NCI-H1694 treated with DMSO at 0.1 percent for 48 hours (cell line): ENCODE results near the gene HACD4.

Experiments used
- DNase-seq: peaks from one replicate; lab custom pipeline; 2025; lab: John Stamatoyannopoulos, UW

The HACD4 gene, protein sequence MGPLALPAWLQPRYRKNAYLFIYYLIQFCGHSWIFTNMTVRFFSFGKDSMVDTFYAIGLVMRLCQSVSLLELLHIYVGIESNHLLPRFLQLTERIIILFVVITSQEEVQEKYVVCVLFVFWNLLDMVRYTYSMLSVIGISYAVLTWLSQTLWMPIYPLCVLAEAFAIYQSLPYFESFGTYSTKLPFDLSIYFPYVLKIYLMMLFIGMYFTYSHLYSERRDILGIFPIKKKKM

GRCh38 chr9:21031091-21031807, at the start of gene HACD4:
Gene HACD4, minus strand, starts transcription at chr9:21031640. Its CDS starts 50 bp downstream, at chr9:21031590.
- no peak for DNase-seq

DNA sequence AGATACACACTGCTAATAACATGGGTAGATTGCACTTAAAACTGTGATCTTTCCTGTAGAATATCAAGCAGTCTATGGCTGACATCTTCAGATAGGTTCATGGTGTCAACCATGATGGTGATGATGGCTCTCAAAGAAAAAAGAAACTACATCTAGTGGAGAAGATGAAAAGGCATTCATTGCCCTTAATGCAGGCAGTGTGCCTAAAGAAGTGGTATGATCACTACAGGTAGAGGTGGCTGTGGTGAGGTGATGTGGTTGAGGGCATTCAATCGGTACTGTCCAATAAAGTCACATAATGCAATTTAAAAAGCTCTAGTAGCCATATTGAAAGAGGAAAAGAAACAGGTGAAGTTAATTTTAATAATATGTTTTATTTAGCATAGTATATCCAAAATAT, 49.4 kb upstream of the HACD4 start:
- DNase-seq, result no peak

DNA sequence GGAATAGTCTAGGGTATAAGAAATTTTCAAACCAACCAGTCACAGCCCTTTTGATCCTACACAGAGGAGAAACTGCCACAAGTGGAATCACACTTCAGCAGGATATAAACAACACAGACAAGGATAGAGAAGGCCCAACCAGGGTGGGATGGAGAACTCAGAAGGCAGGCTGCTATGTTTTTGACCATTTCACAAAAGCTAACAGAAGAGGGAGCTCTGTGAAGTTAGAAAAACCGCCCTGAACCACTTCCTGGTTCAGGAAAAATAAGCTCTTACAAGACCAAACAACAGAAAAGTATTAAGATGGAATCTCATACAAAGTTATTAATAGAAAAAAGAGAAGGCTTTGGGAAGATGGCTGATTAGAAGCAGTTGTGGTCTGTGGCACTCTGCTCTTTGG, 47.3 kb upstream of the HACD4 start:
- DNase-seq, result no peak

GRCh38 chr9:21077781-21078180, 46.3 kb upstream of the HACD4 start, which contains the start of gene IFNB1:
Gene IFNB1, minus strand, starts transcription at chr9:21077942. Its CDS starts 73 bp downstream, at chr9:21077869.
- no peak for DNase-seq

DNA sequence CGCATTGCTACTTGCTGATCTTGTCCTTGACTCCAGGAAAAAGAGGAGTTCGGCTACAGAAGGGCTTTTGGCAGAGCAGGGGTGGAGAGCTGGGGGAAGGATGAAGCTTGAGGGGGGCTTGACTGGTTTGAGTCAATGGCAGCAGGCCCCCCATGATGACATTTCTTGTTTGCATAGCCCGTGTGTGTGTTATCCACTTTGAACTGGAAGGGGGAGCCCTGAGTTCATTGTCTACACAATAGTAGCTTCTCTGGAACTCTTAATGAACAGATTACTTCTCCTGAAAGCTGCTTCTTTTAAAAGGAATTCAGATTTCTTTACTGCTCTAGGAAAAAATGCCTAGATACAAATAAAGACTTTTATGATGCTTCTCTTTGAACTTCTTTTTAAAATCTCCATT, 44.0 kb upstream of the HACD4 start:
- DNase-seq, result no peak

DNA sequence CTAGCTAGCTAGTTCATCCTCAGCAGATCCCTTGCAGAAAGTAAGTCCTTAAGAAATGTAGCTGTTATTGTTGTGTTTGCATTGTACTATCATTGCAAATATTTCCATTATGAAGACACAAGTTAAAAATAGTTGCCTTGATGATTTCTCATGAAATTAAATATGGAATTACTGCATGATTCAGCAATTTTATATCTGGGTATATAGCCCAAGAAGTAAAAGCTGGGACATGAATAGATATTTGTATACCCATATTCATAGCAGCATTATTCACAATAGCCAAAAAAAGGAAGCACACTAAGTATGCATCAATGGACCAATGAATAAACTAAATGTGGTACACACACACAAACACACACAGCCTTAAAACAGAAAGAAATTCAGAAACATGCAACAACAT, 39.5 kb upstream of the HACD4 start:
- no peak for DNase-seq

- no peak for DNase-seq
Measured at GRCh38 chr9:21070171-21070571, 38.7 kb upstream of the HACD4 start.

DNA sequence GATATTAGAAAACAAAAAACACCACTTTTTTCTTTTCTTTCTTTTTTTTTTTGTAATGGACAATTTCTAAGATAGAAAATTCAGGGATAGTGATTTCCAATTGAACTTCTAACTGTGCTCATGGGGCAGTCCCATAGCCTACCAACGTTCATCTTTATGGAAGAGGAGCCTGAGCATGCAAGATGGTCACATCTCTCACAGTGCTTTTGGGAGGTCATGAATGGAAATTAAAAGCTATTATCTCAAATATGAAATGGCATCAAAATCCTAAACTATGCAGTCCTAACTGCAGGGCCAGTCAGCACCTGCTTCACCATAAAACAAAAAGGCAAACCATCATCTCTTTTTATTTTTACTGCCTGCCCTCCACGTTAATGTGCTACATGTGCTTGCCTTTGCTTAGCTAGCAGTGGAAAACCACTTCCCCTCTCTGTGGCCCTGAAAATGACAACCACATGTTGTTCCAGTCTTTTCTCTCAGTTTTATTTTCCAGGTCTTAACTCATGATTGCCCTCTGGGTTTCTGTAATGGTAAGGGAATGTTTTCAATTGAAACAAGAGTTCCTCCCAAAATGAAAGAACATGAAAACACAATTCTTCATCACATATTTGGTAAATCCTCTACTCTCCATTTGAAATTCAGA, 29.6 kb upstream of the HACD4 start:
- DNase-seq, result no peak

DNA sequence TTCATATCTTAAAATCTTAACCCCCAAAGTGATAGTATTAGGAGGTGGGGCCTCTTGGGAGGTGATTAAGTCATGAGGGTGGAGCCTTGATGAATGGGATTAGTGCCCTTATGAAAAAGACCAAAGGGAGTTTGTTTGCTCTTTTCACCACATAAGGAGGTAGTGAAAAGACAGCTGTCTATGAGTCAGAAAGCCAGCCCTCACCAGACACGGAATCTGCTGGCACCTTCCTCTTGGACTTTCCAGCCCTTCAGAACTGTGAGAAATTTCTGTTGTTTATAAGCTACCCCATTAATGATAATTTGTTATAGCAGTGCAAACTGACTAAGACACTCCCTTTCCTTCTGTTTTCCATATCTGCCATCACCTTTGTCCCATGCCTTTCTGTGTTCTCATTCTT, 25.5 kb upstream of the HACD4 start:
- no peak for DNase-seq

GRCh38 chr9:21053851-21054250, 22.4 kb upstream of the HACD4 start:
- DNase-seq, result no peak

DNA sequence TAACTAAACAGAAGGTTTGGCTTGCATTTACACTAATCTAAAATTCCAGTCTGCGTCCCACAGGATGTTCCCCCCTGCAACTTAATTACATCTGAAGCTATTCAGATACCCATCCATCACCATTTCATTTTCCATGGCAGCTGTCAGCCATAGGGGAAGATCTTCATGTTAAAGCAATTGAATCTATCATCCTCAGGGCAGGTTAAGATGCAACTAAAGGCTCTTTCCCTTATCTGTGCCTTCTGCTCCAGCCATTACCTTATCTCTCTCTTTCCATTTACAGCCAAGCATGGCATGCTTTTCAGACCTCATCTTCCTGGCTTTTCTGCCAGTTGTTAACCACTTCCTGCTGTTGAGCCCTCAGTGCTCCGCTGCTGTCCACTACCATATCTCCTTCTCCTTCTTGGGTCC, 15.8 kb upstream of the HACD4 start:
- no peak for DNase-seq

- DNase-seq, result no peak
Measured at GRCh38 chr9:21043841-21044240, 12.4 kb upstream of the HACD4 start.

- no peak for DNase-seq
Measured at GRCh38 chr9:21042466-21042865, 11.0 kb upstream of the HACD4 start.

DNA sequence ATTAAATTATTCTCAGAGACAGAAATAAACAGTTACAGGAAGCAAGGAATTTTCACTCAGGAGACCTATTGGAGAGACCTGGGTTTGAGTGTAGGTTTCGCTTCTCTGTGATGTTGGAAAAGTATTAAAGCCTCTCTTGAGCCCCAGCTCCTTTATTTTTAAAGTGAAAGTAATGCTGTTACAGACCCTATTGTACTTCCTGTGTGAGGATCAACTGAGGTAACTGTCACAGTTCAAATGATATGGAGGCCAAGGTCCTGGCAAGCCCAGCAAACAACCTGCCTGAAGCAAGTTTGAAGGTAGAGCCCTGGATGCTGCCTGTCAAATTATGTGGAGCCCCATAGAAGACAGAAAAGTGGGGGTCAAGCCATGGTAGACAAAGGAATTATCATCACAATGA, 7.9 kb upstream of the HACD4 start:
- DNase-seq, result no peak

DNA sequence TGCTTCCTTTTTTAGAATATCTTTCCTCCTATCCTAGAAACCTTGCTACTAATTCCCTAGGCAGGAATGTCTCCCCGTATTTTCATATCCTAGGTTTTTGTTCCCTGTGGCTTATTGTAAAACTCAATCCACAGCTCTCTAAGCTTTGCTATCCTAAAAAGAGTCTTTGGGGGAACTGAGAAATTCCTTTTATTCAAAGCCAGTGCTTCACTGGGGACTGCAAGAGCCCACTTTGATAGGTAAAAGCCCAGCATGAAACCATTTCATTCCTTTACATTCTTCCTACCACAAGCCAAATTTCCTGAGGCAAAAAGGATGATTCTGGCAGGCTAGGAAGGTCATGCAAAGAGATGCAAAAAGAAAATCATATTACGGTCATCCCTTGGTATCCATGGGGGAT, 5.8 kb upstream of the HACD4 start:
- DNase-seq, result no peak

DNA sequence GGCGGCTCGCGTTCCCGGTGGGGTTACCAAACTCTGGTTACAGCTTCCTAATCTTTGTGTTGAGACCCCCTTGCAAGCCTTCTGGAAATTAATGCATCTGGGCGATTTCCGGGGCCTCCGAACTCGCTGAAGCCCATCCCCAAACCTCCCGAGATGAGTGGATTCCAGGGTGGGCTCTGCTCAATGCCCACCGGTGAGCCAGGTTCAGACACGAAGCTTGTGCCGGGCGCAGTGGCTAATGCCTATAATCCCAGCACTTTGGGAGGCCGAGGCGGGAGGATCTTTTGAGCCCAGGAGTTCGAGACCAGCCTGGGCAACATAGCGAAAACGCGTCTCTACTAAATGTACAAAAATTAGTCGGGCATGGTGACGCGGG, 356 bp upstream of the HACD4 start:
- DNase-seq, result no peak

DNA sequence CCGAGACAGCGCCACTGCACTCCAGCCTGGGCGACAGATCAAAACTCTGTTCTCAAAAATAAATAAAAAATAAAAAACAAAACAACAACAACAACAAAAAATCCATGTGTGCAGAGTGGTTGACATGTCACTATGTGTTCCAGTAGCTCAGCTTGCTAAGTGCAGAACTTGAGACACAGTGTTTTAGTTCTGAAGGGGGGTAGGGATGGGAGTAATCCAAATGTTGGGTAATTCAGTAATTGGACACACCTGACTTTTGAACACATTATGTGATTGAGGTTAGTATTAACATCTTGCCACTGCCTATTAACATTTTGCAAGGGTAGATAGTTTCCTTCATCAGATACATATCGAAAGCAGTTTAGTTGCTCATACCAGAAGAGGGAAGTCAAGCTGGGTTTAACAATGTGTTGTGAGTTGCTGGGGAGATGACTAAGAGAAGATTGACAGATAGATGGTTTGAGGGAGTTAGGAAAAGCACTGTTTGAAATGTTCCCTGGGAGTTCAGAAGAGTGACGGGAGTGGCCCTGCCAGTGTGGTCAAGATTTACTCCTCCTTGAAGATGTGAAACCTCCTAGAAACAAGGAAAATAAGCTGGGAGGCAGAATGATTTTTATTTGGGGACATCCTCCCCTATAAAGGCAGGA, 928 bp downstream of the HACD4 start:
- DNase-seq, result no peak

GRCh38 chr9:21029661-21030060, 1.8 kb downstream of the HACD4 start:
- DNase-seq, result no peak

- DNase-seq, result no peak
Measured at GRCh38 chr9:21028466-21028865, 3.0 kb downstream of the HACD4 start.

DNA sequence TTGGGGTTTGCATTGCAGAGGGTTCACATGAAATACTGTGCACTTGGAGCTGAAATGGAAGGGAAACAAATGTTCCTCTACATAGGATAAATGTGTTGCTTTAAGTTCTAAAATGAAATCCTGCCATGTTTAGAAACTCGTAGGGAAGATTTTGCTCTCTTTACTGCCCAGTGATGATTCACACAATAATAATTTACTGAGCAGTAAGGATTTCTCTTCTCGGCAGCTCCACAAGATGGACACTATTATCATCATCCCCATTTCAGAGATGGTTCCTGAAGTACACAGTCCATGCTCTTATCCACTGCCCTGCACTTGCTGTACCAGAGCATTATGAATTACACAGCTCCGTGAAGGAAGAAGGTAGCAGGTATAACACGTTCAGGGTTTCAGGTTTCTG, 4.1 kb downstream of the HACD4 start:
- DNase-seq, result no peak

- no peak for DNase-seq
Measured at GRCh38 chr9:21023861-21024260, 7.6 kb downstream of the HACD4 start.

DNA sequence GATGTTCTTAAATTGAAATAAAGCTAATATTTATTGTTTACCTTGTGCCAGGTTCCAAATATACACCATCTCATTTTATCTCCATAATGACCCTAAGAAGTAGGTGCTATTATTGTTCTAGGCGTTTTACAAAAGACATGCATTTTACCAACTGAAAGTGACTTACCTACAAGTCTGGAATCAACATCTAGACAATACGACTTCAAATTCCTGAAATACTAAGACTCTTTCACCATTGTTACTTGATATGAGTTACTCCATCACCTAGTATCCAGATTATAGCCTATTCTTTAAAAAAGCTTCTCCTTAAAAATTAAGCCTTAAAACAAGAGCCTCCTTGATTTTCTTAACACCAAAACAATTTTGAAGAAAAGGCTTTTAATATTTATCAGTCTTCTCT, 13.3 kb downstream of the HACD4 start:
- DNase-seq, result no peak
